Transverse colon (tissue), 4 donors: ENCODE data around the gene MYH10. TPM values are rescaled to one million over a fixed set of nuclear protein-coding genes. Genes with fewer than 3 reads are reported as not detected.
A peak's percentile ranks its signal among the peaks of the same experiment; 100 is the strongest.

Experiments used
- DNase-seq: peaks from one replicate; pipeline ENCODE4 v3.0.0-alpha.2; 2019
- H3K27ac ChIP-seq, 4 donors: fragments of 200-600 bp; sonication (generic); 2 replicates each; pipeline ENCODE4 v1.5.1; 2016 to 2018; ENCODE audit warnings: inconsistent platforms in 4 of 4
- H3K27me3 ChIP-seq: fragments of 200-600 bp; sonication (generic); 2 replicates; pipeline ENCODE4 v1.5.1; 2017; ENCODE audit warnings: inconsistent platforms
- H3K36me3 ChIP-seq, 4 donors: fragments of 200-600 bp; sonication (generic); 2 replicates each; pipeline ENCODE4 v1.5.1; 2017 to 2019; ENCODE audit warnings: inconsistent platforms in 4 of 4
- H3K4me1 ChIP-seq, 4 donors: fragments of 200-600 bp; sonication (generic); 2 replicates each; pipeline ENCODE4 v1.5.1; 2017 to 2020; ENCODE audit warnings: inconsistent platforms in 4 of 4
- H3K4me3 ChIP-seq, 4 donors: fragments of 200-600 bp; sonication (generic); 1 replicate in 1 of 4; 2 replicates in 3 of 4; pipeline versions ENCODE4 v1.5.1 to v1.6.1; 2017 to 2019; ENCODE audit warnings: inconsistent platforms in 4 of 4
- H3K9me3 ChIP-seq, 2 donors: fragments of 200-600 bp; sonication (generic); 2 replicates each; pipeline ENCODE4 v1.5.1; 2017 to 2019; ENCODE audit warnings: inconsistent platforms in 2 of 2
- EP300 ChIP-seq: sonication (generic); formaldehyde crosslinking; IDR thresholded peaks from one replicate; pipeline ENCODE4 v1.6.1; 2017; ENCODE audit warnings: antibody characterized with exemption, low read depth
- POLR2A ChIP-seq: fragments of 450-650 bp; IDR thresholded peaks from one replicate; pipeline ENCODE4 v1.6.1; 2016; ENCODE audit warnings: antibody characterized with exemption, mild to moderate bottlenecking, moderate library complexity
- POLR2AphosphoS5 ChIP-seq, 3 donors: sonication (generic); formaldehyde crosslinking; IDR thresholded peaks; one replicate each; pipeline ENCODE4 v1.6.1; 2016; ENCODE audit warnings: antibody characterized with exemption in 3 of 3
- WGBS, 2 donors: methylation state at CpG; one replicate each; pipeline ENCODE4 v1.1.5; 2018; ENCODE audit warnings: low coverage in 1 of 2; 5-methylcytosine and 5-hydroxymethylcytosine counted together
- in situ Hi-C, 4 donors: fragments of 200-750 bp; cut with MboI; loops; one replicate each; pipeline versions ENCODE4 v1.15.0 to v1.15.1; 2017; ENCODE audit warnings: low sequenced_read_pairs in 3 of 4, low pct_ligation_motif_present in 1 of 4, low pct_unique_long_range_greater_than_20kb in 1 of 4
- intact Hi-C: fragments of 100-400 bp; cut with DNase I; formaldehyde crosslinking; loops from one replicate; pipeline ENCODE4 v1.15.1; 2023; ENCODE audit warnings: low total_unique reads
- total RNA-seq, 4 donors: library from RNA; depleted of rRNA; stranded (reverse); fragments of >200 nt; gene quantifications; one replicate each; pipeline ENCODE4 v1.1.0, GENCODE V29; 2016
- TF ChIP-seq, protein P1 (sequence below), 5 experiments: fragments of 200-600 bp in 3 of 5; fragments of 450-650 bp in 2 of 5; sonication (generic) in 3 of 5; IDR thresholded peaks; 1 replicate in 2 of 5; 2 replicates in 3 of 5; pipeline ENCODE4 v1.5.1; 2016 to 2017; ENCODE audit warnings: antibody characterized with exemption in 5 of 5, inconsistent platforms in 3 of 5, mild to moderate bottlenecking in 2 of 5, moderate library complexity in 1 of 5

MYH10 gene
- total RNA-seq, 4 donors from 2014 or later, result 3.7 to 71.2 (median 8.3) TPM

DNA sequence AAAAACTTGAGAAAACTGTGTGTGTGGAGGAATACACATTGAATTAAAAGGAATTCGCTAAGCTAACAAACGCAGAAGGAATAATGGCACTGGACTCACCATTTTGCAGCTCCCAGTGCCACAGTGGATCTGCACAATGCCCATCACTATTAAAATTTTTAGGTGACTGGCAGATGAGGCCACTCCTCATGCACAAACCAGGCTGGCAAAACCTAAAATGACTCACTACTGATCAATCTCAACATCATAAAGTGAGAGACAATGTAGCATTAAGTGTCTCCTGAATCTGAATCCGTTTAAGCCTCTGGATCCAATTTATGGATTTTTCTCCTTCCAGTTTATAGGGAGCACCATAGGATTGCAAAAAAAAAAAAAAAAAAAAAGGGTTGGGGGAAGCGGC is 20.6 kb downstream of the MYH10 start:
- WGBS, 2 donors, result 91 to 96% methylated on average over 3 to 4 of the region's 4 CpGs
- peaks cover 0 to 16% (median 2%) of the 10 kb centered on the region in 4 donors for H3K4me1 ChIP-seq
- DNase-seq, result no peak

DNA sequence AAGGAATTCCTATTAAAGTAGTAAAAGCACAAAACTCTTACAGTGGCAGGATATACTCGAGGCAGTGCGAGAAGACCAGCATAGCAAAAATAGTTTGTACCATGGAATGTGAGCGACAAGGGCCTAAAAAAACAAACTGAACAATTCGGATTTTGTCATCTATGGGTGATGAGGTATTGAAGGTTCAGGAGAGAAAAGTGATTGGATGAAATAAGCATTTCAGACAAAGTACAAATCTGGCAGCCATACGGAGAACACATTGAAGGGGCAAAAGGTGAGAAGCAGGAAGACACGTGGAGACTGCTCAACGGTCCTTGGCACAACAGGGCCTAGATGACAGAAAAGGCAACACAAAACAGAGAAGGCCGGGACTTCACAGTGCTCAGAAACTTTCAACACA is 22.5 kb downstream of the MYH10 start:
- Histone ChIP-seq H3K27me3 (no peaks in the 10 kb centered on the region), H3K4me1 (peaks cover 0 to 16% (median 2%) of the 10 kb centered on the region in 4 donors), H3K27ac (peak overlapping the region in 1 of 4 donors; percentile 30), H3K9me3 (no peaks in the 10 kb centered on the region), H3K36me3 (no peaks in the 10 kb centered on the region), H3K4me3 (no peak overlapping the region)
- in situ Hi-C loops (no loop called here), intact Hi-C loops (loop anchor here (5.0 kb wide), 1 partner anchor 479 kb away; no protein-coding TSS in a partner anchor)
- WGBS, 2 donors, result 51 to 78% methylated on average over 8 of the region's 8 CpGs
- no peak for DNase-seq
- TF ChIP-seq EP300, result no peak
- TF ChIP-seq, protein P1, sequence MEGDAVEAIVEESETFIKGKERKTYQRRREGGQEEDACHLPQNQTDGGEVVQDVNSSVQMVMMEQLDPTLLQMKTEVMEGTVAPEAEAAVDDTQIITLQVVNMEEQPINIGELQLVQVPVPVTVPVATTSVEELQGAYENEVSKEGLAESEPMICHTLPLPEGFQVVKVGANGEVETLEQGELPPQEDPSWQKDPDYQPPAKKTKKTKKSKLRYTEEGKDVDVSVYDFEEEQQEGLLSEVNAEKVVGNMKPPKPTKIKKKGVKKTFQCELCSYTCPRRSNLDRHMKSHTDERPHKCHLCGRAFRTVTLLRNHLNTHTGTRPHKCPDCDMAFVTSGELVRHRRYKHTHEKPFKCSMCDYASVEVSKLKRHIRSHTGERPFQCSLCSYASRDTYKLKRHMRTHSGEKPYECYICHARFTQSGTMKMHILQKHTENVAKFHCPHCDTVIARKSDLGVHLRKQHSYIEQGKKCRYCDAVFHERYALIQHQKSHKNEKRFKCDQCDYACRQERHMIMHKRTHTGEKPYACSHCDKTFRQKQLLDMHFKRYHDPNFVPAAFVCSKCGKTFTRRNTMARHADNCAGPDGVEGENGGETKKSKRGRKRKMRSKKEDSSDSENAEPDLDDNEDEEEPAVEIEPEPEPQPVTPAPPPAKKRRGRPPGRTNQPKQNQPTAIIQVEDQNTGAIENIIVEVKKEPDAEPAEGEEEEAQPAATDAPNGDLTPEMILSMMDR (IDR thresholded peaks at IDR 0.05), result no peak
- TF ChIP-seq POLR2A, result no peak
- TF ChIP-seq POLR2AphosphoS5 (IDR thresholded peaks at IDR 0.05), result no peak

More for the DNA sequence above, 20.6 kb downstream of the MYH10 start:
- TF ChIP-seq, protein P1 (IDR thresholded peaks at IDR 0.05), result no peak
- no peak for TF ChIP-seq POLR2AphosphoS5 (IDR thresholded peaks at IDR 0.05)
- no peak for TF ChIP-seq POLR2A
- TF ChIP-seq EP300, result no peak
- no peak overlapping the region for H3K4me3 ChIP-seq
- no peaks in the 10 kb centered on the region for H3K36me3 ChIP-seq
- H3K9me3 ChIP-seq, result no peaks in the 10 kb centered on the region
- in situ Hi-C loops (no loop called here), intact Hi-C loops (loop anchor here (5.0 kb wide), 1 partner anchor 477 kb away; no protein-coding TSS in a partner anchor)
- H3K27me3 ChIP-seq, result no peaks in the 10 kb centered on the region
- no peak overlapping the region for H3K27ac ChIP-seq

GRCh38 chr17:8606401-8606800 is 24.1 kb downstream of the MYH10 start:
- H3K9me3 ChIP-seq, result no peaks in the 10 kb centered on the region
- H3K36me3 ChIP-seq, result no peaks in the 10 kb centered on the region
- peak overlapping the region in 1 of 4 donors; percentile 30 for H3K27ac ChIP-seq
- TF ChIP-seq POLR2A (no peak), EP300 (no peak), POLR2AphosphoS5 (IDR thresholded peaks at IDR 0.05) (no peak)
- TF ChIP-seq, protein P1 (IDR thresholded peaks at IDR 0.05), result no peak
- in situ Hi-C loops (no loop called here), intact Hi-C loops (loop anchor here (5.0 kb wide), 1 partner anchor 481 kb away; no protein-coding TSS in a partner anchor)
- WGBS, 2 donors, result 47 to 49% methylated on average over 3 of the region's 3 CpGs
- no peak for DNase-seq
- H3K4me3 ChIP-seq, result no peak overlapping the region
- H3K4me1 ChIP-seq, result peaks cover 0 to 16% (median 2%) of the 10 kb centered on the region in 4 donors
- H3K27me3 ChIP-seq, result no peaks in the 10 kb centered on the region

- Histone ChIP-seq H3K4me3 (no peak overlapping the region), H3K36me3 (no peaks in the 10 kb centered on the region), H3K27me3 (no peaks in the 10 kb centered on the region), H3K27ac (no peak overlapping the region), H3K9me3 (no peaks in the 10 kb centered on the region), H3K4me1 (peaks cover 0 to 11% (median 2%) of the 10 kb centered on the region in 4 donors)
- TF ChIP-seq POLR2A (no peak), EP300 (no peak), POLR2AphosphoS5 (IDR thresholded peaks at IDR 0.05) (no peak)
- TF ChIP-seq, protein P1 (IDR thresholded peaks at IDR 0.05), result no peak
- intact Hi-C loops, result no loop called here
- in situ Hi-C loops, result no loop called here
- DNase-seq, result no peak
Measured at GRCh38 chr17:8602679-8603078, 27.8 kb downstream of the MYH10 start.
